IMR-90 (cell line): ENCODE results near the gene KIFAP3.

Experiments
- BHLHE40 ChIP-seq: fragments of 150-350 bp; IDR thresholded peaks from 2 replicates; pipeline ENCODE4 v1.6.1; 2016; ENCODE audit warnings: mild to moderate bottlenecking, low read depth, low read length
- CEBPB ChIP-seq: IDR thresholded peaks from 2 replicates; pipeline ENCODE4 v1.6.1; 2012; ENCODE audit warnings: low read depth, low read length, improper control_type of control experiment
- FOS ChIP-seq: fragments of 150-350 bp; IDR thresholded peaks from 2 replicates; pipeline ENCODE4 v1.6.1; 2016; ENCODE audit warnings: low read depth, low read length
- MAFK ChIP-seq: IDR thresholded peaks from 2 replicates; pipeline ENCODE4 v1.6.1; 2012; ENCODE audit warnings: low read depth, low read length, improper control_type of control experiment
- POLR2A ChIP-seq: IDR thresholded peaks from 2 replicates; pipeline ENCODE4 v1.6.1; 2012; ENCODE audit warnings: mild to moderate bottlenecking, low read depth, low read length
- SMC3 ChIP-seq: fragments of 150-350 bp; IDR thresholded peaks from 2 replicates; pipeline ENCODE4 v1.6.1; 2016; ENCODE audit warnings: low read depth, mild to moderate bottlenecking, antibody characterized with exemption, low read length, moderate library complexity
- TF ChIP-seq, protein P1 (sequence below): conservative IDR thresholded peaks from 2 replicates; pipeline ENCODE4 v1.5.1; 2012; ENCODE audit warnings: mild to moderate bottlenecking, low read depth, low read length, improper control_type of control experiment
- TF ChIP-seq, protein P2 (sequence below): fragments of 150-350 bp; IDR thresholded peaks from 2 replicates; pipeline ENCODE4 v1.6.1; 2016; ENCODE audit warnings: low read depth, mild to moderate bottlenecking, low read length, moderate library complexity, borderline replicate concordance
- TF ChIP-seq, protein P3 (sequence below): fragments of 150-350 bp; IDR thresholded peaks from 2 replicates; pipeline ENCODE4 v1.6.1; 2017; ENCODE audit warnings: mild to moderate bottlenecking, antibody characterized with exemption, low read length, low read depth

DNA sequence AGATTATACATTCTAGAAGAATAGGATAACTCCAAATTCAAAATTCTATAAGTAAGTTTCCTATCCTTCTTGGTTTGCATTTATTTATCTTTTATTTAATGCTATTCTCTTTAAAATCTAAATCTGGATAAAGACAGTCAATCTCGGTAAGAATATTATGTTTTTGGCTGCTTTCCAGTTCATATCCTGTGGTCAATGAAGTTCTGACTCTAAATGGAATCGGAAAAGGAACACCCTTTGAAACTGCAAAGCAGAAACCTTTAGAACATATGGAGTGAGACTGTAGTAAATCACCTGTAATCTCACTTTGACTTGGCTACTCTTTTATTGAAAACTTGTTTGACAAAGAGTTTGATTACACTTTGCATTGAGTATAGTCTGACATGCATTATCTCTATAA, 85.2 kb downstream of the KIFAP3 start:
- TF ChIP-seq, protein P1, sequence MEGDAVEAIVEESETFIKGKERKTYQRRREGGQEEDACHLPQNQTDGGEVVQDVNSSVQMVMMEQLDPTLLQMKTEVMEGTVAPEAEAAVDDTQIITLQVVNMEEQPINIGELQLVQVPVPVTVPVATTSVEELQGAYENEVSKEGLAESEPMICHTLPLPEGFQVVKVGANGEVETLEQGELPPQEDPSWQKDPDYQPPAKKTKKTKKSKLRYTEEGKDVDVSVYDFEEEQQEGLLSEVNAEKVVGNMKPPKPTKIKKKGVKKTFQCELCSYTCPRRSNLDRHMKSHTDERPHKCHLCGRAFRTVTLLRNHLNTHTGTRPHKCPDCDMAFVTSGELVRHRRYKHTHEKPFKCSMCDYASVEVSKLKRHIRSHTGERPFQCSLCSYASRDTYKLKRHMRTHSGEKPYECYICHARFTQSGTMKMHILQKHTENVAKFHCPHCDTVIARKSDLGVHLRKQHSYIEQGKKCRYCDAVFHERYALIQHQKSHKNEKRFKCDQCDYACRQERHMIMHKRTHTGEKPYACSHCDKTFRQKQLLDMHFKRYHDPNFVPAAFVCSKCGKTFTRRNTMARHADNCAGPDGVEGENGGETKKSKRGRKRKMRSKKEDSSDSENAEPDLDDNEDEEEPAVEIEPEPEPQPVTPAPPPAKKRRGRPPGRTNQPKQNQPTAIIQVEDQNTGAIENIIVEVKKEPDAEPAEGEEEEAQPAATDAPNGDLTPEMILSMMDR = no peak
- TF ChIP-seq SMC3 = no peak
- TF ChIP-seq POLR2A = no peak
- TF ChIP-seq MAFK = no peak
- TF ChIP-seq FOS = no peak
- TF ChIP-seq, protein P2, sequence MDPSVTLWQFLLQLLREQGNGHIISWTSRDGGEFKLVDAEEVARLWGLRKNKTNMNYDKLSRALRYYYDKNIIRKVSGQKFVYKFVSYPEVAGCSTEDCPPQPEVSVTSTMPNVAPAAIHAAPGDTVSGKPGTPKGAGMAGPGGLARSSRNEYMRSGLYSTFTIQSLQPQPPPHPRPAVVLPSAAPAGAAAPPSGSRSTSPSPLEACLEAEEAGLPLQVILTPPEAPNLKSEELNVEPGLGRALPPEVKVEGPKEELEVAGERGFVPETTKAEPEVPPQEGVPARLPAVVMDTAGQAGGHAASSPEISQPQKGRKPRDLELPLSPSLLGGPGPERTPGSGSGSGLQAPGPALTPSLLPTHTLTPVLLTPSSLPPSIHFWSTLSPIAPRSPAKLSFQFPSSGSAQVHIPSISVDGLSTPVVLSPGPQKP = no peak
- no peak for TF ChIP-seq BHLHE40
- no peak for TF ChIP-seq CEBPB
- TF ChIP-seq, protein P3, sequence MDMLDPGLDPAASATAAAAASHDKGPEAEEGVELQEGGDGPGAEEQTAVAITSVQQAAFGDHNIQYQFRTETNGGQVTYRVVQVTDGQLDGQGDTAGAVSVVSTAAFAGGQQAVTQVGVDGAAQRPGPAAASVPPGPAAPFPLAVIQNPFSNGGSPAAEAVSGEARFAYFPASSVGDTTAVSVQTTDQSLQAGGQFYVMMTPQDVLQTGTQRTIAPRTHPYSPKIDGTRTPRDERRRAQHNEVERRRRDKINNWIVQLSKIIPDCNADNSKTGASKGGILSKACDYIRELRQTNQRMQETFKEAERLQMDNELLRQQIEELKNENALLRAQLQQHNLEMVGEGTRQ = no peak
